Measurements from ENCODE around the gene TMEM205.

GRCh38 chr19:11361771-11362731 lies 16.0 kb upstream of the TMEM205 start:
- TF ChIP-seq POLR2A (IDR thresholded peaks at IDR 0.05) (no peak), POLR2AphosphoS5 (IDR thresholded peaks at IDR 0.05) (no peak)
- TF ChIP-seq, protein P1, sequence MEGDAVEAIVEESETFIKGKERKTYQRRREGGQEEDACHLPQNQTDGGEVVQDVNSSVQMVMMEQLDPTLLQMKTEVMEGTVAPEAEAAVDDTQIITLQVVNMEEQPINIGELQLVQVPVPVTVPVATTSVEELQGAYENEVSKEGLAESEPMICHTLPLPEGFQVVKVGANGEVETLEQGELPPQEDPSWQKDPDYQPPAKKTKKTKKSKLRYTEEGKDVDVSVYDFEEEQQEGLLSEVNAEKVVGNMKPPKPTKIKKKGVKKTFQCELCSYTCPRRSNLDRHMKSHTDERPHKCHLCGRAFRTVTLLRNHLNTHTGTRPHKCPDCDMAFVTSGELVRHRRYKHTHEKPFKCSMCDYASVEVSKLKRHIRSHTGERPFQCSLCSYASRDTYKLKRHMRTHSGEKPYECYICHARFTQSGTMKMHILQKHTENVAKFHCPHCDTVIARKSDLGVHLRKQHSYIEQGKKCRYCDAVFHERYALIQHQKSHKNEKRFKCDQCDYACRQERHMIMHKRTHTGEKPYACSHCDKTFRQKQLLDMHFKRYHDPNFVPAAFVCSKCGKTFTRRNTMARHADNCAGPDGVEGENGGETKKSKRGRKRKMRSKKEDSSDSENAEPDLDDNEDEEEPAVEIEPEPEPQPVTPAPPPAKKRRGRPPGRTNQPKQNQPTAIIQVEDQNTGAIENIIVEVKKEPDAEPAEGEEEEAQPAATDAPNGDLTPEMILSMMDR (IDR thresholded peaks at IDR 0.05), result no peak

All from prostate gland (tissue), 2 donors.